Prostate gland (tissue), 2 donors: ENCODE data around the gene FAM168A.
"Not testable (repeated sequence)": the region's sequence is repeated elsewhere in the genome, so short reads cannot be mapped to it uniquely, and the experiment has no call there.

Experiments
- POLR2A ChIP-seq: fragments of 450-650 bp; IDR thresholded peaks from one replicate; pipeline ENCODE4 v1.6.1; 2016; ENCODE audit warnings: antibody characterized with exemption, mild to moderate bottlenecking
- POLR2AphosphoS5 ChIP-seq: sonication (generic); formaldehyde crosslinking; IDR thresholded peaks from one replicate; pipeline ENCODE4 v1.6.1; 2017; ENCODE audit warnings: antibody characterized with exemption
- TF ChIP-seq, protein P1 (sequence below), 4 experiments: fragments of 200-600 bp in 2 of 4; fragments of 450-650 bp in 2 of 4; sonication (generic) in 2 of 4; IDR thresholded peaks; 1 replicate in 3 of 4; 2 replicates in 1 of 4; pipeline ENCODE4 v1.5.1; 2016 to 2019; ENCODE audit warnings: antibody characterized with exemption in 4 of 4, mild to moderate bottlenecking in 2 of 4, moderate library complexity in 2 of 4

DNA sequence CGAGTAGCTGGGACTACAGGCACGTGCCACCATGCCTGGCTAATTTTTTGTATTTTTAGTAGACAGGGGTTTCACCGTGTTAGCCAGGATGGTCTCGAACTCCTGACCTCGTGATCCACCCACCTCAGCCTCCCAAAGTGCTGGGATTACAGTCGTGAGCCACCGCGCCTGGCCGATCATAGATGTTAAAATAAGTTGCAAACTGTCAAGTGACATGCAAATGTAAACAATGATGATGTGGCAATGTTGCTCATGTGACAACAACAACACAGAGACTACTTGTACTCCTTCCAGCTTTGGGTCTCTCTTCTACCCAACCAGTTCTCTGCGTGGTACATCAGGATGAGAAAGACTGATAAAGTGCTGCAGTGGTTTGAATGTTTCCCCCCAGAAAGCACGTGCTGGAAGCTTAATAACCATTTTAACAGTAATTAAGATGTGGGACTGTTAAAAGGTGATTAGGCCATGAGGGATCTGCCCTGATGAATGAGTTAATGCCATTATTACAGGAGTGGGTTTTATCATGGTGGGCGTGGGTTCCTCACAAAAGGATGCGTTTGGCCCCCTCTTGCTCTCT is 127.8 kb downstream of the FAM168A start:
- TF ChIP-seq, protein P1, sequence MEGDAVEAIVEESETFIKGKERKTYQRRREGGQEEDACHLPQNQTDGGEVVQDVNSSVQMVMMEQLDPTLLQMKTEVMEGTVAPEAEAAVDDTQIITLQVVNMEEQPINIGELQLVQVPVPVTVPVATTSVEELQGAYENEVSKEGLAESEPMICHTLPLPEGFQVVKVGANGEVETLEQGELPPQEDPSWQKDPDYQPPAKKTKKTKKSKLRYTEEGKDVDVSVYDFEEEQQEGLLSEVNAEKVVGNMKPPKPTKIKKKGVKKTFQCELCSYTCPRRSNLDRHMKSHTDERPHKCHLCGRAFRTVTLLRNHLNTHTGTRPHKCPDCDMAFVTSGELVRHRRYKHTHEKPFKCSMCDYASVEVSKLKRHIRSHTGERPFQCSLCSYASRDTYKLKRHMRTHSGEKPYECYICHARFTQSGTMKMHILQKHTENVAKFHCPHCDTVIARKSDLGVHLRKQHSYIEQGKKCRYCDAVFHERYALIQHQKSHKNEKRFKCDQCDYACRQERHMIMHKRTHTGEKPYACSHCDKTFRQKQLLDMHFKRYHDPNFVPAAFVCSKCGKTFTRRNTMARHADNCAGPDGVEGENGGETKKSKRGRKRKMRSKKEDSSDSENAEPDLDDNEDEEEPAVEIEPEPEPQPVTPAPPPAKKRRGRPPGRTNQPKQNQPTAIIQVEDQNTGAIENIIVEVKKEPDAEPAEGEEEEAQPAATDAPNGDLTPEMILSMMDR (IDR thresholded peaks at IDR 0.05), result not testable (repeated sequence)
- TF ChIP-seq POLR2A, POLR2AphosphoS5: not testable (repeated sequence)
